Smooth muscle cell (in vitro differentiated cells): ENCODE measurements around the gene FKBP1B. TPM values are rescaled to one million over a fixed set of nuclear protein-coding genes. Genes with fewer than 3 reads are reported as not detected.

Experiments
- DNase-seq: peaks from one replicate; lab custom pipeline; 2025; ENCODE audit not compliant: unreplicated experiment; lab: John Stamatoyannopoulos, UW
- H2AFZ ChIP-seq: fragments of 200-600 bp; sonication (generic); 2 replicates; pipeline ENCODE4 v1.6.0; 2016; ENCODE audit warnings: antibody characterized with exemption, low read depth, mild to moderate bottlenecking
- H3F3A ChIP-seq: fragments of 200-600 bp; sonication (generic); 2 replicates; pipeline ENCODE4 v1.6.0; 2017; ENCODE audit warnings: antibody characterized with exemption, low read depth
- H3K27ac ChIP-seq: fragments of 200-600 bp; sonication (generic); 2 replicates; pipeline ENCODE4 v1.5.1; 2016; ENCODE audit warnings: low read depth, mild to moderate bottlenecking
- H3K27me3 ChIP-seq: fragments of 200-600 bp; sonication (generic); 2 replicates; pipeline ENCODE4 v1.6.1; 2016; ENCODE audit warnings: low read depth, mild to moderate bottlenecking
- H3K36me3 ChIP-seq: fragments of 200-600 bp; sonication (generic); 2 replicates; pipeline ENCODE4 v1.5.1; 2016; ENCODE audit warnings: low read depth
- H3K4me1 ChIP-seq: fragments of 200-600 bp; sonication (generic); 2 replicates; pipeline ENCODE4 v1.5.1; 2016; ENCODE audit warnings: low read depth
- H3K4me2 ChIP-seq: fragments of 200-600 bp; sonication (generic); 2 replicates; pipeline ENCODE4 v1.6.0; 2016; ENCODE audit warnings: mild to moderate bottlenecking
- H3K4me3 ChIP-seq: fragments of 200-600 bp; sonication (generic); 2 replicates; pipeline ENCODE4 v1.5.1; 2016; ENCODE audit warnings: mild to moderate bottlenecking
- H3K79me2 ChIP-seq: fragments of 200-600 bp; sonication (generic); 2 replicates; pipeline ENCODE4 v1.6.0; 2016; ENCODE audit warnings: low read depth, mild to moderate bottlenecking
- H3K9ac ChIP-seq: fragments of 200-600 bp; sonication (generic); 2 replicates; pipeline ENCODE4 v1.6.0; 2016; ENCODE audit warnings: low read depth
- H3K9me3 ChIP-seq: fragments of 200-600 bp; sonication (generic); replicated peaks from 2 replicates; pipeline ENCODE4 v1.5.1; 2016; ENCODE audit warnings: low read depth
- H4K20me1 ChIP-seq: fragments of 200-600 bp; sonication (generic); 2 replicates; pipeline ENCODE4 v1.6.0; 2016; ENCODE audit warnings: low read depth
- CTCF ChIP-seq: fragments of 200-600 bp; sonication (generic); IDR thresholded peaks from 2 replicates; pipeline ENCODE4 v1.5.1; 2017; ENCODE audit warnings: borderline replicate concordance, mild to moderate bottlenecking, antibody characterized with exemption; ENCODE audit not compliant: insufficient read depth, poor library complexity, severe bottlenecking
- WGBS: methylation state at CpG from one replicate; pipeline ENCODE4 v1.1.7; 2016; ENCODE audit warnings: low lambda C conversion rate; 5-methylcytosine and 5-hydroxymethylcytosine counted together
- polyA plus RNA-seq: library from polyadenylated mRNA; unstranded; fragments of >200 nt; fragmentation: Nextera tagmentation; extraction: Ambion mirVana; gene quantifications from 2 replicates; pipeline ENCODE4 v1.2.1, GENCODE V29; 2016
- total RNA-seq: library from RNA; depleted of rRNA; stranded (reverse); fragments of >200 nt; gene quantifications from 2 replicates; pipeline ENCODE4 v1.2.3, GENCODE V29; 2014

The FKBP1B gene
- total and polyA plus RNA-seq, 2 experiments from 2014 or later = 17.5 to 26.3 TPM

GRCh38 chr2:24016853-24017703, 32.5 kb upstream of the FKBP1B start:
- H3K4me1 ChIP-seq = no peaks in the 10 kb centered on the region
- H3K4me2 ChIP-seq = no peak overlapping the region
- H3F3A ChIP-seq = no peaks in the 10 kb centered on the region
- no peak overlapping the region for H2AFZ ChIP-seq
- no peak for TF ChIP-seq CTCF
- no peaks in the 10 kb centered on the region for H3K36me3 ChIP-seq
- 96% methylated on average over 35 of the region's 35 CpGs for WGBS
- H3K4me3 ChIP-seq = no peak overlapping the region
- no peak overlapping the region for H3K9ac ChIP-seq
- no peaks in the 10 kb centered on the region for H3K9me3 ChIP-seq
- no peaks in the 10 kb centered on the region for H3K79me2 ChIP-seq
- DNase-seq = no peak
- H4K20me1 ChIP-seq = no peaks in the 10 kb centered on the region
- H3K27ac ChIP-seq = no peak overlapping the region
- no peaks in the 10 kb centered on the region for H3K27me3 ChIP-seq

GRCh38 chr2:24017711-24018110, 31.8 kb upstream of the FKBP1B start:
- H3K4me3 ChIP-seq = no peak overlapping the region
- no peak for DNase-seq
- no peak for TF ChIP-seq CTCF
- no peak overlapping the region for H3K27ac ChIP-seq
- no peak overlapping the region for H3K4me2 ChIP-seq
- 95% methylated on average over 4 of the region's 8 CpGs for WGBS
- no peaks in the 10 kb centered on the region for H3K79me2 ChIP-seq
- H4K20me1 ChIP-seq = no peaks in the 10 kb centered on the region
- no peaks in the 10 kb centered on the region for H3K4me1 ChIP-seq
- H3K27me3 ChIP-seq = no peaks in the 10 kb centered on the region
- no peak overlapping the region for H3K9ac ChIP-seq
- H3K36me3 ChIP-seq = no peaks in the 10 kb centered on the region
- H2AFZ ChIP-seq = no peak overlapping the region
- no peaks in the 10 kb centered on the region for H3F3A ChIP-seq
- no peaks in the 10 kb centered on the region for H3K9me3 ChIP-seq

GRCh38 chr2:24018241-24018640, 31.3 kb upstream of the FKBP1B start:
- no peak for TF ChIP-seq CTCF
- no peaks in the 10 kb centered on the region for H3K9me3 ChIP-seq
- H4K20me1 ChIP-seq = no peaks in the 10 kb centered on the region
- H3K4me1 ChIP-seq = no peaks in the 10 kb centered on the region
- no peak overlapping the region for H3K4me2 ChIP-seq
- WGBS = 87% methylated on average over 9 of the region's 9 CpGs
- H3K4me3 ChIP-seq = no peak overlapping the region
- H3K79me2 ChIP-seq = no peaks in the 10 kb centered on the region
- no peaks in the 10 kb centered on the region for H3K36me3 ChIP-seq
- no peak for DNase-seq
- no peaks in the 10 kb centered on the region for H3K27me3 ChIP-seq
- no peak overlapping the region for H3K9ac ChIP-seq
- no peak overlapping the region for H2AFZ ChIP-seq
- H3F3A ChIP-seq = no peaks in the 10 kb centered on the region
- no peak overlapping the region for H3K27ac ChIP-seq

DNA sequence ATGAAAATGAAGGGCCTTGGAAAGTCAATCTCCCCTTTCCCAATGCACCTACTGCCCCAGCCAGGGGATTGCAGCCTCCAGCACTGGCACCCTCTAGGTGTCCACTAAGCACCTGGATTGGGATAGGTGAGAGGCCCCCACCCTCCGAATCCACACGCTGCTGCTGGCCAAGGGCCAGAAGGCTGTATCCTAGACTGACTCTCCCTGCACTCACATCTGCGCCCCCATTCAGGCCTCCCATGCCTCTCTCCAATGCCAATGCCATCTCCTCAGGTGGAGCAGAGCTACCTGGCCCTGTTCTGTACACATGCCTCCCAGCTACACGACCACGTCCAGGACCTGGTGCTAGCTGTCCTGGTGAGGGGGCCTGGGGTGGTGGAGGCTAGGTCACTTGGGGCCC, 29.8 kb upstream of the FKBP1B start:
- Histone ChIP-seq H3K4me3 (no peak overlapping the region), H2AFZ (no peak overlapping the region), H3K9ac (no peak overlapping the region), H3F3A (no peaks in the 10 kb centered on the region), H3K27me3 (no peaks in the 10 kb centered on the region), H3K4me1 (no peaks in the 10 kb centered on the region), H3K27ac (no peak overlapping the region), H3K79me2 (no peaks in the 10 kb centered on the region), H3K4me2 (no peak overlapping the region), H3K9me3 (no peaks in the 10 kb centered on the region), H4K20me1 (no peaks in the 10 kb centered on the region), H3K36me3 (no peaks in the 10 kb centered on the region)
- WGBS = 96% methylated on average over 5 of the region's 5 CpGs
- DNase-seq = no peak
- TF ChIP-seq CTCF = no peak
